ENCODE data around the gene DNAH3.

The DNAH3 gene

GRCh38 chr16:20939611-20940010 is 211.0 kb downstream of the DNAH3 start:
- Histone ChIP-seq H3K4me1 (ENCODE audit: low read length) (peaks cover 18% of the 10 kb centered on the region), H2AFZ (ENCODE audit: low read depth, low read length) (no peak overlapping the region), H4K20me1 (ENCODE audit: insufficient read depth, low read length) (no peaks in the 10 kb centered on the region), H3K4me3 (ENCODE audit: low read length) (no peak overlapping the region), H3K27me3 (ENCODE audit: low read depth, low read length) (peaks cover 16% of the 10 kb centered on the region), H3K79me2 (ENCODE audit: low read length) (no peaks in the 10 kb centered on the region), H3K27ac (ENCODE audit: low read length) (no peak overlapping the region), H3K9me3 (ENCODE audit: insufficient read depth, low read length) (no peaks in the 10 kb centered on the region), H3K36me3 (replicated peaks; ENCODE audit: low read depth, low read length) (no peaks in the 10 kb centered on the region), H3K9ac (ENCODE audit: low read length) (no peak overlapping the region), H3K4me2 (ENCODE audit: low read length) (no peak overlapping the region)
- TF ChIP-seq EZH2phosphoT487 (IDR thresholded peaks at IDR 0.05; ENCODE audit: low read depth), result no peak
- TF ChIP-seq, protein P1, sequence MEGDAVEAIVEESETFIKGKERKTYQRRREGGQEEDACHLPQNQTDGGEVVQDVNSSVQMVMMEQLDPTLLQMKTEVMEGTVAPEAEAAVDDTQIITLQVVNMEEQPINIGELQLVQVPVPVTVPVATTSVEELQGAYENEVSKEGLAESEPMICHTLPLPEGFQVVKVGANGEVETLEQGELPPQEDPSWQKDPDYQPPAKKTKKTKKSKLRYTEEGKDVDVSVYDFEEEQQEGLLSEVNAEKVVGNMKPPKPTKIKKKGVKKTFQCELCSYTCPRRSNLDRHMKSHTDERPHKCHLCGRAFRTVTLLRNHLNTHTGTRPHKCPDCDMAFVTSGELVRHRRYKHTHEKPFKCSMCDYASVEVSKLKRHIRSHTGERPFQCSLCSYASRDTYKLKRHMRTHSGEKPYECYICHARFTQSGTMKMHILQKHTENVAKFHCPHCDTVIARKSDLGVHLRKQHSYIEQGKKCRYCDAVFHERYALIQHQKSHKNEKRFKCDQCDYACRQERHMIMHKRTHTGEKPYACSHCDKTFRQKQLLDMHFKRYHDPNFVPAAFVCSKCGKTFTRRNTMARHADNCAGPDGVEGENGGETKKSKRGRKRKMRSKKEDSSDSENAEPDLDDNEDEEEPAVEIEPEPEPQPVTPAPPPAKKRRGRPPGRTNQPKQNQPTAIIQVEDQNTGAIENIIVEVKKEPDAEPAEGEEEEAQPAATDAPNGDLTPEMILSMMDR (IDR thresholded peaks at IDR 0.05; ENCODE audit: low read depth, low read length), result no peak

DNA sequence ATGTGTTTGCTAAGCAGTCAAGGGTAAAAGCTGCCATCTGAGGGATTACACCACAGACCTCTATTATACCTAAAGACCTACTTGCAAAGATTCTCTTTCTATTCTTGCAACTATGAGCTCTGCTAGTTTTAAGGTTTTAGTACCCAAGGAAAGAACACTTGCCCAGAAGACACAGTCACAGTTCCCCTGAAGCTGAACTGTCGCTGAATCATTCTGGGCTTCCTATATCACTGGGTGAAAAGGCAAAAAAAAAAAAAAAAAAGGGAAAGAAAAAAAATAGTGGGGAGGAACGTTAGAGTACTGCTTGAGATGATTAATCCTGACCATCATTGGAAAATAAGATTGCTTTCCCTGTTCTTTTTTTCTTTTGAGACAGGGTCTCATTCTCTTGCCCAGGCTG is 212.2 kb downstream of the DNAH3 start:
- Histone ChIP-seq H4K20me1 (ENCODE audit: insufficient read depth, low read length) (no peaks in the 10 kb centered on the region), H3K4me3 (ENCODE audit: low read length) (no peak overlapping the region), H3K36me3 (replicated peaks; ENCODE audit: low read depth, low read length) (no peaks in the 10 kb centered on the region), H3K27me3 (ENCODE audit: low read depth, low read length) (peaks cover 20% of the 10 kb centered on the region), H3K9ac (ENCODE audit: low read length) (no peak overlapping the region), H3K4me1 (ENCODE audit: low read length) (peaks cover 18% of the 10 kb centered on the region), H3K9me3 (ENCODE audit: insufficient read depth, low read length) (no peaks in the 10 kb centered on the region), H3K79me2 (ENCODE audit: low read length) (no peaks in the 10 kb centered on the region), H3K27ac (ENCODE audit: low read length) (no peak overlapping the region), H3K4me2 (ENCODE audit: low read length) (no peak overlapping the region), H2AFZ (ENCODE audit: low read depth, low read length) (no peak overlapping the region)
- TF ChIP-seq EZH2phosphoT487 (IDR thresholded peaks at IDR 0.05; ENCODE audit: low read depth), result no peak
- TF ChIP-seq, protein P1 (IDR thresholded peaks at IDR 0.05; ENCODE audit: low read depth, low read length), result no peak

DNA sequence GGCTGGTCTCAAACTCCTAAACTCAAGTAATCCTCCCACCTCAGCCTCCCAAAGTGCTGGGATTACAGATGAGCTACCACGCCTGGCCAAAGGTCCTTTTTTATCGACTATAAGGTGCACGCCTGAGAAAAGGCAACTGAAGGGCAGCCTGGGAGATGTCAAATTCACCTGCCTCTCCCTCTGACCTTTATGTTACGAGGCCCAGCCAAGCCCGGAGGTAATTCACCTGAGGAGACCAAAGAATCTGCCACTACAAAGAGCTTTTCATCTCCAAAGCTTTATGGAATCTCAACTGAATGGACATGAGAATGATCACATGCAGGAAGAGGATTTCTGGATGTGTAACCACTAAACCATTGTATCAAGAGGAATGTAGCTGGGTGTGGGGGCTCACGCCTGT is 212.9 kb downstream of the DNAH3 start:
- H3K9ac ChIP-seq (ENCODE audit: low read length), result no peak overlapping the region
- peaks cover 18% of the 10 kb centered on the region for H3K4me1 ChIP-seq (ENCODE audit: low read length)
- H3K4me3 ChIP-seq (ENCODE audit: low read length), result no peak overlapping the region
- no peaks in the 10 kb centered on the region for H4K20me1 ChIP-seq (ENCODE audit: insufficient read depth, low read length)
- no peak overlapping the region for H3K27ac ChIP-seq (ENCODE audit: low read length)
- peaks cover 20% of the 10 kb centered on the region for H3K27me3 ChIP-seq (ENCODE audit: low read depth, low read length)
- H3K79me2 ChIP-seq (ENCODE audit: low read length), result no peaks in the 10 kb centered on the region
- no peak overlapping the region for H3K4me2 ChIP-seq (ENCODE audit: low read length)
- TF ChIP-seq EZH2phosphoT487 (IDR thresholded peaks at IDR 0.05; ENCODE audit: low read depth), result no peak
- TF ChIP-seq, protein P1 (IDR thresholded peaks at IDR 0.05; ENCODE audit: low read depth, low read length), result no peak
- no peaks in the 10 kb centered on the region for H3K36me3 ChIP-seq (replicated peaks; ENCODE audit: low read depth, low read length)
- no peaks in the 10 kb centered on the region for H3K9me3 ChIP-seq (ENCODE audit: insufficient read depth, low read length)
- no peak overlapping the region for H2AFZ ChIP-seq (ENCODE audit: low read depth, low read length)

GRCh38 chr16:20933589-20933988 is 217.1 kb downstream of the DNAH3 start:
- Histone ChIP-seq H3K9ac (ENCODE audit: low read length) (no peak overlapping the region), H2AFZ (ENCODE audit: low read depth, low read length) (no peak overlapping the region), H3K27me3 (ENCODE audit: low read depth, low read length) (peaks cover 20% of the 10 kb centered on the region), H3K36me3 (replicated peaks; ENCODE audit: low read depth, low read length) (no peaks in the 10 kb centered on the region), H3K4me1 (ENCODE audit: low read length) (peaks cover 7% of the 10 kb centered on the region), H3K9me3 (ENCODE audit: insufficient read depth, low read length) (no peaks in the 10 kb centered on the region), H3K27ac (ENCODE audit: low read length) (no peak overlapping the region), H3K4me3 (ENCODE audit: low read length) (no peak overlapping the region), H3K79me2 (ENCODE audit: low read length) (no peaks in the 10 kb centered on the region), H4K20me1 (ENCODE audit: insufficient read depth, low read length) (no peaks in the 10 kb centered on the region), H3K4me2 (ENCODE audit: low read length) (no peak overlapping the region)
- TF ChIP-seq, protein P1 (IDR thresholded peaks at IDR 0.05; ENCODE audit: low read depth, low read length), result no peak
- TF ChIP-seq EZH2phosphoT487 (IDR thresholded peaks at IDR 0.05; ENCODE audit: low read depth), result no peak
